Tibial nerve (tissue), 4 donors: ENCODE measurements around the gene SH3BP4.

ENCODE experiments used
- EP300 ChIP-seq, 2 donors: sonication (generic); formaldehyde crosslinking; IDR thresholded peaks; one replicate each; pipeline ENCODE4 v1.6.1; 2017; ENCODE audit warnings: antibody characterized with exemption in 2 of 2, mild to moderate bottlenecking in 1 of 2
- TF ChIP-seq, protein P1 (sequence below), 5 experiments: fragments of 200-600 bp in 3 of 5; fragments of 450-650 bp in 2 of 5; sonication (generic) in 3 of 5; IDR thresholded peaks; one replicate each; pipeline ENCODE4 v1.5.1; 2016 to 2019; ENCODE audit warnings: antibody characterized with exemption in 5 of 5, mild to moderate bottlenecking in 3 of 5, moderate library complexity in 2 of 5

DNA sequence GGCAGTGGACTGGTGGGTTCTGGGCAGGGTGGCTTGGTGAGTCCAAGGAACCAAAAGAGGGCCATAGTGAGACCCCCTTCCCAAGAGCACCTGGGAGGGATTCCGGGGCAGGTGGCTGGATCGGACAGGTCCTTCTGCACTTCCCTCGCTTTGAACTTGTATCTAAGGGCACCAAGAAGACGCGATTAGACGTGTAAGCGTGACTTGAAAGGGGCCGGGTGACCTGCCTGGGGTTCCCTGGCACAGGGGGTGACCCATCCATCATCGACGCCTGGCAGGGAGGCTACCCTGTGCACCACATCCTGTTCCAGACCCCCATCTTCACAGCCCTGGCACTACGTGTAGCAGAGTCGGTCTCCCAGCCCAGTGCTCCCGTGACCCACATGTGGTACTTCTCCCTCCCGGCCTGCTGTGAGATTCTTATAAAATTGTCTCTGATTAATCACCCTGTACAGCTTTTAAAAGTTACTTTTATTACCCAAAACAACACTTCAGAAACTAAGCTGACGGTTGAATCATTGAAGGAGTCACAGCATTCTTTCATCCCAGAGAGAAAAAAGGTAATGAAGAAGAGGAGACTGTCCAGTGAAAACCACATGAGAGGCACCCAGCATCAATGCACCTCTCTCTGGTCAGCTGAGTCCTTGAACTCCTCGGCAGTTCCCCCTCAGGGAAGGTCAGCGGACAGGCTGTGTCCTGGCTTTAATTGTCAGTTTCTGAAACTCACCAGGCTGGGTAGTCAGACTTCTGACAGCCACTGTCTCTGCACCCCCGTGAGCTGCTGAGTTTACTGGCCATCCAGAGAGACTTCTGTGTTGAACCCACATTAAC, 13.0 kb downstream of the SH3BP4 start:
- no peak for TF ChIP-seq EP300 (IDR thresholded peaks at IDR 0.05)
- TF ChIP-seq, protein P1, sequence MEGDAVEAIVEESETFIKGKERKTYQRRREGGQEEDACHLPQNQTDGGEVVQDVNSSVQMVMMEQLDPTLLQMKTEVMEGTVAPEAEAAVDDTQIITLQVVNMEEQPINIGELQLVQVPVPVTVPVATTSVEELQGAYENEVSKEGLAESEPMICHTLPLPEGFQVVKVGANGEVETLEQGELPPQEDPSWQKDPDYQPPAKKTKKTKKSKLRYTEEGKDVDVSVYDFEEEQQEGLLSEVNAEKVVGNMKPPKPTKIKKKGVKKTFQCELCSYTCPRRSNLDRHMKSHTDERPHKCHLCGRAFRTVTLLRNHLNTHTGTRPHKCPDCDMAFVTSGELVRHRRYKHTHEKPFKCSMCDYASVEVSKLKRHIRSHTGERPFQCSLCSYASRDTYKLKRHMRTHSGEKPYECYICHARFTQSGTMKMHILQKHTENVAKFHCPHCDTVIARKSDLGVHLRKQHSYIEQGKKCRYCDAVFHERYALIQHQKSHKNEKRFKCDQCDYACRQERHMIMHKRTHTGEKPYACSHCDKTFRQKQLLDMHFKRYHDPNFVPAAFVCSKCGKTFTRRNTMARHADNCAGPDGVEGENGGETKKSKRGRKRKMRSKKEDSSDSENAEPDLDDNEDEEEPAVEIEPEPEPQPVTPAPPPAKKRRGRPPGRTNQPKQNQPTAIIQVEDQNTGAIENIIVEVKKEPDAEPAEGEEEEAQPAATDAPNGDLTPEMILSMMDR (IDR thresholded peaks at IDR 0.05): no peak
